ENCODE measurements around the gene GPR160.

GRCh38 chr3:170075441-170076091, 37.8 kb downstream of the GPR160 start:
- TF ChIP-seq POLR2AphosphoS5 (IDR thresholded peaks at IDR 0.05): no peak
- no peak for TF ChIP-seq POLR2A (IDR thresholded peaks at IDR 0.05)

Measured in transverse colon (tissue), 3 donors.